Activated T-helper 1 cell treated with anti-CD3 and anti-CD28 coated beads, Interleukin-12 subunit alpha, Interleukin-12 subunit beta, Interleukin-2, Interleukin-4 antibody, amounts not matched to agents 30 ng/mL and 10 ng/mL and 1 ng/mL, durations not matched to agents 14 hours and 24 hours and 36 hours (primary cell): ENCODE results near the gene SPATA21. TPM values are rescaled to one million over a fixed set of nuclear protein-coding genes. Genes with fewer than 3 reads are reported as not detected.
A peak's percentile ranks its signal among the peaks of the same experiment; 100 is the strongest.

Source experiments
- DNase-seq: peaks from one replicate; pipeline ENCODE4 v3.0.0; 2021; ENCODE audit warnings: low spot score
- H3K27ac Mint-ChIP-seq: one replicate; pipeline ENCODE4 v1.8.0; 2021; ENCODE audit warnings: mild to moderate bottlenecking, mixed read lengths
- H3K27me3 Mint-ChIP-seq: one replicate; pipeline ENCODE4 v1.8.0; 2022; ENCODE audit warnings: mild to moderate bottlenecking, moderate library complexity, mixed read lengths; ENCODE audit not compliant: insufficient read depth
- H3K36me3 Mint-ChIP-seq: one replicate; pipeline ENCODE4 v1.8.0; 2021; ENCODE audit warnings: low read depth, mixed read lengths
- H3K4me1 Mint-ChIP-seq: one replicate; pipeline ENCODE4 v1.8.0; 2021; ENCODE audit warnings: low read depth, mixed read lengths
- H3K4me3 Mint-ChIP-seq: one replicate; pipeline ENCODE4 v1.8.0; 2021; ENCODE audit warnings: mild to moderate bottlenecking, moderate library complexity, mixed read lengths
- H3K9me3 Mint-ChIP-seq: one replicate; pipeline ENCODE4 v1.8.0; 2021; ENCODE audit warnings: mixed read lengths
- intact Hi-C: fragments of 100-400 bp; cut with micrococcal nuclease; formaldehyde crosslinking; loops from one replicate; pipeline ENCODE4 v1.15.1; 2024
- total RNA-seq: library from RNA; stranded (reverse); gene quantifications from 2 replicates; pipeline ENCODE4 v1.2.3, GENCODE V29; 2022

SPATA21 gene
- total RNA-seq, 1 donor from 2014 or later, result not detected

DNA sequence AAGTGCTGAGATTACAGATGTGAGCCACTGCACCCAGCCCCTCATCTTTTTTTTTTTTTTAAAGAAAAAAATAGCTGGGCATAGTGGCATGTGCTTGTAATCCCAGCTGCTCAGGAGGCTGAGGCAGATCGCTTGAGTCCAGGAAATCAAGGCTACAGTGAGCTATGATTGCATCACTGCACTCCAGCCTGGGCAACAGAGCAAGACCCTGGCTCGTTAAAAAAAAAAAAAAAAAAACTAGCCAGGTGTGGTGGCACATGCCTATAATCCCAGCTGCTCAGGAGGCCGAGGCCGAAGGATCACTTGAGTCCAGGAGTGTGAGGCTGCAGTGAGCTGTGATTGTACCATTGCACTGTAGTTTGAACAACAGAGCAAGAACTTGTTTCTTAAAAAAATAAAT lies 56.4 kb downstream of the SPATA21 start:
- Mint-ChIP-seq H3K27ac (no peak overlapping the region), H3K27me3 (no peaks in the 10 kb centered on the region), H3K9me3 (no peaks in the 10 kb centered on the region), H3K4me1 (peaks cover 33% of the 10 kb centered on the region), H3K4me3 (no peak overlapping the region), H3K36me3 (peaks cover 8% of the 10 kb centered on the region)
- intact Hi-C loops, result no loop called here
- DNase-seq, result no peak

DNA sequence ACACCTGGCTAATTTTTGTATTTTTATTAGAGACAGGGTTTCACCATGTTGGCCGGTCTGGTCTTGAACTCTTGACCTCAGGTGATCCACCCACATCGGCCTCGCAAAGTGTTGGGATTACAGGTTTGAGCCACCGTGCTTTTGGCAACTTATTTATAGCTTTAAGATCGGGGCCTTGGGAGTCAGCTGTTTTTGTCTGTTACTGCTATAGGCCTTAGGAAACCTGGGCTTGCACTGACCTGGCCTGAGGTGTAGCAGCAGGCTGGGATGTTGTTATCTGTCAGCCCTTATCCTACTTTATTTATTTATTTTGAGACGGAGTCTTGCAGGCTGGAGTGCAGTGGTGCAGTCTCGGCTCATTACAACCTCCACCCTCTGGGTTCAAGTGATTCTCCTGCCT lies 58.8 kb downstream of the SPATA21 start:
- peaks cover 32% of the 10 kb centered on the region for H3K4me1 Mint-ChIP-seq
- DNase-seq, result no peak
- H3K27me3 Mint-ChIP-seq, result no peaks in the 10 kb centered on the region
- intact Hi-C loops, result no loop called here
- no peak overlapping the region for H3K4me3 Mint-ChIP-seq
- H3K36me3 Mint-ChIP-seq, result peaks cover 15% of the 10 kb centered on the region
- no peaks in the 10 kb centered on the region for H3K9me3 Mint-ChIP-seq
- no peak overlapping the region for H3K27ac Mint-ChIP-seq

DNA sequence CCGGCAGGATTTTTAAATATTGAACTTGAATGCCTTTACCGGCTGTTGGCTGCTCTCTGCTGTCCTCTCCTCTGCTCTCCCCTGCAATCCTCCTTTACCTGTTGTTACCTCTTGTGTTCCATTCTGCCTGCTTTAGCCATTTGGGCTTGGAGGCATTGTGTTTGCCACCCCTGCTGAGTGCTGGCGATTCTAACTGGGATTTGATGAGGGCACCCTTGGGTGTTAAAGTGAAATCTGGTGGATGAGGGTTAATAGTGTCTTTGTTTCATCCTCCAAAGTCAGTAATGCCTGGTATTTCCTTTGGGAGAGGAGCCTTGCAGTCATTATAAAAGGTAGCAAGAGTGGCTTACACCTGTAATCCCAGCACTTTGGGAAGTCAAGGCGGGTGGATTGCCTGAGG lies 60.3 kb downstream of the SPATA21 start:
- H3K9me3 Mint-ChIP-seq, result no peaks in the 10 kb centered on the region
- H3K4me1 Mint-ChIP-seq, result peaks cover 44% of the 10 kb centered on the region
- H3K4me3 Mint-ChIP-seq, result no peak overlapping the region
- H3K27ac Mint-ChIP-seq, result peak overlapping the region; percentile 29
- no peaks in the 10 kb centered on the region for H3K27me3 Mint-ChIP-seq
- no peak for DNase-seq
- H3K36me3 Mint-ChIP-seq, result peaks cover 21% of the 10 kb centered on the region
- intact Hi-C loops, result no loop called here

DNA sequence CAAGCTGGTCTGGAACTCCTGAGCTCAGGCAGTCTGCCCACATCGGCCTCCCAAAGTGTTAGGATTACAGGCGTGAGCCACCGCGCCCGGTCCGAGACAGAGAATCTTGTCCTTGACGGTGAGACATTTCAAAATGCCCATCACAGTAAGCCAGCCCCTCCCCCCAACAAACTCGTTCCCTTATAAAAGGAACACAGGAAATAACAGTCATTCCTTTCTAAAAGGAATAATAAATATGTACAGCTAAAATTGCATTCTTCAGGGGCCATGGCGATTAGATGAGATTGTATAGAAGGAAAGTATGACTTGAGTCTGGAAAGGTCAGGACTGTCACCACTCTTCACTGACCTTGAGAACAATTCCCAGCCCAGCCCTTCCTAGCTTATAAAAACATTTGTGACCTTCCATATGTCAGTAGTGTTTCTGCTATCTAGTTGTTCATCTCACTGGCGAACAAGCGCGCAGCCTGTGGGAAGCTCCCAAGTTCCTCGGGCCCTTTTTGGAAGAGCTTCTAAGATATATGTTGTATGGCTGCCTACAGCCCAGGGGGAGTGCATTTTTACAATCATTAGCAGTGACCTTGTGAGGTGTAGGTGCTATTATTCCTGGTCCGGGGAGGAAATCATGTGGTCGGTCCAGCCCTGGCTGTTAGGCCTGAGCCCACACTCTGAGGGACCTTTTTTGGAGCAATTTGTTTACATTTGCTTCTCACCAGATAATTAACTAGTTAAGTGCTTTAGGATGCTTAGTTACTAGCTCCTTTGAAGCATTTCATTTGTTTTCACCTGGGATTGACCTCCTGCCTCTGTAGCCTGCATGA lies 61.5 kb downstream of the SPATA21 start:
- H3K4me3 Mint-ChIP-seq, result no peak overlapping the region
- intact Hi-C loops, result no loop called here
- peaks cover 24% of the 10 kb centered on the region for H3K36me3 Mint-ChIP-seq
- peaks cover 53% of the 10 kb centered on the region for H3K4me1 Mint-ChIP-seq
- H3K27me3 Mint-ChIP-seq, result no peaks in the 10 kb centered on the region
- DNase-seq, result no peak
- peak overlapping the region; percentile 16 for H3K27ac Mint-ChIP-seq
- H3K9me3 Mint-ChIP-seq, result no peaks in the 10 kb centered on the region

DNA sequence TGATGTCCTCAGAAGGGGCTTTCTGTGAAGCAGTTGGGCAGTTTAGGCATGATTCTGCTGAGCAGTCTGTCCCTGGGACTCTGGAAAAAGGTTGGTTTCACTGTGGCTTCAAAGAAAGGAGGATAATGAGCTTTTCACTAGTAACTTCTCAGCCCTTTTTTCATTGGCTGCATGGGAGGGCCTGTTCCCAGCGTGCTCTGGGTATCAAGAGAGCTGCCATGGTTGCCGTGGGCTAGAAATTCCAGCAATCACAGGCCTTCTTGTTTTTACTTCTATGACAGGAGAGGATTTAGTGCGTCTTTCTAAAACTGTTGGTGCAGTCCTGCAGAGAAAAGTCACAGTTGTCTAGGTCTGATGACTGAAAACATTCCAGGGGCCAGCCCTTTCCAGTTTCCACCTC lies 63.0 kb downstream of the SPATA21 start:
- H3K4me1 Mint-ChIP-seq, result peaks cover 60% of the 10 kb centered on the region
- no peaks in the 10 kb centered on the region for H3K27me3 Mint-ChIP-seq
- H3K9me3 Mint-ChIP-seq, result no peaks in the 10 kb centered on the region
- DNase-seq, result no peak
- peak overlapping the region; percentile 6 for H3K4me3 Mint-ChIP-seq
- H3K36me3 Mint-ChIP-seq, result peaks cover 25% of the 10 kb centered on the region
- intact Hi-C loops, result no loop called here
- peak overlapping the region; percentile 75 for H3K27ac Mint-ChIP-seq

DNA sequence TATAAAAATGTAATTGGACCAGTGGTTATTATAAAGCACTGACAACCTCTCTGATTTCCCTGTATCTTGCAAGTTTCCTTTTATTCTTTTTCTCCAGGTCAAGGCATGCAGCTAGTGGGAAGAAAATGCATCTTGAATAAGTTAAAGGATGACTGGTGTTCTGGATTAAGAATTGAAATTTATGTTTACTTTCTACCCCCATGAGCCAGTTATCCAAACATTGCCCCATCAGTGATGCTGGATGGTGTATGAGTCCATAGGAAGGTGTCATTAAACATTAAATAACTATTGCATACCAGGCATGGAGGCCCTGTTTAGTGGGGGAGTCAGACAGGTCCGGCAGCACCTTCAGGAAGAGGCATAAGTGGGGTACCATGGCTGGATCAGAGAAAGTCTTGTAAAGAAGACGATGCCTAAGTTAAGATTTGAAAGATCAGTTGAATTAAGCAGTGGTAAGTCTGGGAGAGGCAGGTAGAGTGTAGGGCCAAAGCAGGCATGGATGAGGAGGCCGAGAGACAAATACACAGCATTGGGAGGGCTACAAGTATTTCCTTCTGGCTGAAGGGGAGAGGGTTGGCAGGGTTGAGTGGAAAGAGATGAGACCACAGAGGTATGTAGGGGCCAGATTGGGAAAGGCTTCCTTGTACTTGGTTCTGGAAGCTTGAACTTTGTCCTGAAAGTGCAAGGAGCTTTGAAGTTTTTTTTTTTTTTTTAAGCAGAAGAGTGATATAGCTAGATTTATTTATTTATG lies 64.5 kb downstream of the SPATA21 start:
- Mint-ChIP-seq H3K9me3 (no peaks in the 10 kb centered on the region), H3K4me3 (peak overlapping the region; percentile 75), H3K27ac (peak overlapping the region; percentile 86), H3K4me1 (peaks cover 75% of the 10 kb centered on the region), H3K36me3 (peaks cover 28% of the 10 kb centered on the region), H3K27me3 (no peaks in the 10 kb centered on the region)
- intact Hi-C loops, result loop anchor here (2.0 kb wide), 1 partner anchor 14 kb away; no protein-coding TSS in a partner anchor
- DNase-seq, result no peak

DNA sequence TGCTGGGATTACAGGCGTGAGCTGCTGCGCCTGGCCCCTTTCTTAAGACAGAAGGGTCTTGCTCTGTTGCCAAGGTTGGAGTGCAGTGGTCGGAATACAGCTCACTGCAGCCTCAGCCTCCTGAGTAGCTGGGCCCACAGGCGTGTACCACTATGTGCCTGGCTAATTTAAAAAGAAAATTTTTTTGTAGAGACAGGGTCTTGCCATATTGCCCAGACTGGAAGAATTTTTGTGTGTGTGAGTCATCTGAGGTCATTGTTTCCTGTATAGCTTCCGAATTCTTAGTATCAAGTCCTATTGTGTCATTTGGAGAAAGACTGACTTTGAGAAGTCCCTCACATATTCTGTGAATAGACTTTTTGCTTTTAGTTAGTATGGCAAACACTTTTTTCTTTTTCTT lies 65.5 kb downstream of the SPATA21 start:
- H3K4me1 Mint-ChIP-seq, result peaks cover 72% of the 10 kb centered on the region
- no peaks in the 10 kb centered on the region for H3K27me3 Mint-ChIP-seq
- H3K36me3 Mint-ChIP-seq, result peaks cover 28% of the 10 kb centered on the region
- intact Hi-C loops, result loop anchor here (2.0 kb wide), 1 partner anchor 15 kb away; no protein-coding TSS in a partner anchor
- peak overlapping the region; percentile 75 for H3K4me3 Mint-ChIP-seq
- no peak for DNase-seq
- peak overlapping the region; percentile 86 for H3K27ac Mint-ChIP-seq
- H3K9me3 Mint-ChIP-seq, result no peaks in the 10 kb centered on the region

DNA sequence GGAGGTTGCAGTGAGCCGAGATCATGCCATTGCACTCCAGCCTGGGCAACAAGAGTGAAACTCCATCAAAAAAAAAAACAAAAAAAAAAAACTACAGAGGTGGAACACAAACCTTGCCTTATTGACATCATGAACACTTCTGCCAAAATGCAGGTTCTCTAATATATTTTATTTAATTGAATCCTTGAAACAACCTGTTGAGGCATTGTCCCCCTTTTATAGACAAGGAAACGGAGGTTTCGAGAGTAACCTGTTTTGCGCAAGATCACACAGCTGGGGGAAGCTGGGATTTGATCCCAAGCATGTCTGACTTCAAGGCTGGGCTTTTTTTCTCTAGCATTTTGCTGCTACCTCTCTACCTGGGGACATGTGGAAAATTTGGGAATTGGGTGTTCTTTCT lies 67.4 kb downstream of the SPATA21 start:
- Mint-ChIP-seq H3K27ac (no peak overlapping the region), H3K36me3 (peaks cover 21% of the 10 kb centered on the region), H3K4me1 (peaks cover 60% of the 10 kb centered on the region), H3K9me3 (no peaks in the 10 kb centered on the region), H3K27me3 (no peaks in the 10 kb centered on the region), H3K4me3 (peak overlapping the region; percentile 96)
- intact Hi-C loops, result loop anchor here (5.0 kb wide), 3 partner anchors 127 to 682 kb away; partner anchors contain the start of genes RNU1-1 and SDHB
- DNase-seq, result no peak

DNA sequence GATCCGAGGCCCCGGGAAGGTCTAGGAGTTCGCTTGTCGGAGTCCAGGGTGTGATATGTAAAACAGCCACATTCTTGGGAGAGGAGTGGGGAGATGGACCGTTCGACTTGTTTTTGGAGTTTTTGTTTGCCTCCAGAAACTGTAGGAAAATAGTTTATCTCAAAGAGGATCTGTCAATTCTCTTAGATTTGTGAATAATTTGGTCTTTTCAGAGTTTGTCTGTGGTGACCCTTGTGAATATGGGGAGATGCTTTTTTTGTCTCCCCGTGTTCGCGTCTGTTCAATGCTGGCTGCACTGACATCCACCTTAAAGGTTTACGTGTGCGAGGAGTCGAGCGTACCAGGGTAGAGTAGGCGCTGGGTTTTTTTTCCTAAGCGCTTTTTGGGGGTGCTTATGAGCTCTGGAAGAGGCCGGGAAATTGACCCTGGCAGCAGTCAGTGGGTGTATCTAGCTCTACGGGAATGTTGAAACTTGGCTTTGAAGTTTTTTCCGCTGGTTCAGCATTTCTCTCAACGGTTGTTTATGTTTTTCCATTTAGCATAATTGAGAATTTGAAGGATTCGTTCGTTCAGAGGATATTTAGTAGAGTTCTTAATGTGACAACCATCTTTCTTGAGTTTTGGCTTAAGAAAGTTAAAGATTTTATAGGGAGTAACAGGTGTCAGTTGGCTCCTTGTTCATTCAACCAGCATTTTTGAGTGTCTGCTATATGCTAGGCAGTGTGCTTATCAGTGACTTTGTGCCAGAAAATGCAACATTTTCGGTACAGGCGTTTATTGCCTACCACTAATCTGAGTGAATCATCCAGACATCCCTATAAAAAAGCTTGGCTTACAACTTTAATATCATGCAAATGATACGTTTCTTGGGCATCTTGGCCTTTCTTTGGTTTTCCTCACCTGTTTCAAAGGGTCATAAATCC lies 69.0 kb downstream of the SPATA21 start:
- Mint-ChIP-seq H3K9me3 (no peaks in the 10 kb centered on the region), H3K4me1 (peaks cover 52% of the 10 kb centered on the region), H3K27ac (peak overlapping the region; percentile 99), H3K36me3 (peaks cover 17% of the 10 kb centered on the region), H3K4me3 (peak overlapping the region; percentile 96), H3K27me3 (peaks cover under 1% of the 10 kb centered on the region)
- no peak for DNase-seq
- intact Hi-C loops, result loop anchor here (1.0 to 5.0 kb wide), 13 partner anchors 16 to 843 kb away; partner anchors contain the start of genes CASP9, CPLANE2, DDI2 and FBXO42

DNA sequence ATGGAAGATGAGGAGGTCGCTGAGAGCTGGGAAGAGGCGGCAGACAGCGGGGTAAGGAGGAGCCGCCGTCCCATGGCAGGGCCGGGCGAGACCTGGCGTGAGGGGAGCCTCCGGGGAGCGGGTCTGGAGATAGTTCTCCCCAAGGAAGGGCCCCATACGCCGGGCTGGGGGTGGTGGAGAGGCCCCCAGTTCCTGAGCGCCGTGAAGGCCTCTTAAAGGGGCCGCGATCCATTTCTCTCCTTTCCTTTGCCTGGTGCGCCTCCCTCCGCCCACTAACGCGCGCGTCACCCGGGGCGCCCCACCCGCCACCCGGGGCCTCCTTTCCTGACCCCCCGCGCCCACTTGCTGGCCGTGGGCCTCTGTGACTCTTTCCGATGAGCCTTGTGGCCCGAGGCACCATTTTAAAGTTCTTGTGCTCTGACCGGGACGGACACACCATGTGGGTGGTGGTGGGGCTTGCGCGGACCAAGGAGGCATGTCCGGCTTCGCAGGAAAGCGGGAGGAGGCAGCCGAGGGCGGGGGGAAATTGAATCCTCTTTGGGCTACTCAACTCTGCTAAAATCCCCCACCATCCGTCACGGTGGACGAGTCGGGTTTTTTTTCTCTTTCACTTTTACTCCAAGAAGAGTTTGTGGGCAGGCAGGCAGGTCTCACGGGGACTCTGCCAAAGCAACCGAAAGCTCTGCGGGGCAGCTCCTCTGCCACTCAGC lies 69.8 kb downstream of the SPATA21 start:
- Mint-ChIP-seq H3K27ac (peak overlapping the region; percentile 99), H3K4me1 (peaks cover 44% of the 10 kb centered on the region), H3K4me3 (peak overlapping the region; percentile 96), H3K36me3 (peaks cover 11% of the 10 kb centered on the region), H3K9me3 (no peaks in the 10 kb centered on the region), H3K27me3 (peaks cover 3% of the 10 kb centered on the region)
- intact Hi-C loops, result loop anchor here (1.0 to 5.0 kb wide), 13 partner anchors 15 to 843 kb away; partner anchors contain the start of genes CASP9, CPLANE2, DDI2 and FBXO42
- peak; percentile 83 for DNase-seq

DNA sequence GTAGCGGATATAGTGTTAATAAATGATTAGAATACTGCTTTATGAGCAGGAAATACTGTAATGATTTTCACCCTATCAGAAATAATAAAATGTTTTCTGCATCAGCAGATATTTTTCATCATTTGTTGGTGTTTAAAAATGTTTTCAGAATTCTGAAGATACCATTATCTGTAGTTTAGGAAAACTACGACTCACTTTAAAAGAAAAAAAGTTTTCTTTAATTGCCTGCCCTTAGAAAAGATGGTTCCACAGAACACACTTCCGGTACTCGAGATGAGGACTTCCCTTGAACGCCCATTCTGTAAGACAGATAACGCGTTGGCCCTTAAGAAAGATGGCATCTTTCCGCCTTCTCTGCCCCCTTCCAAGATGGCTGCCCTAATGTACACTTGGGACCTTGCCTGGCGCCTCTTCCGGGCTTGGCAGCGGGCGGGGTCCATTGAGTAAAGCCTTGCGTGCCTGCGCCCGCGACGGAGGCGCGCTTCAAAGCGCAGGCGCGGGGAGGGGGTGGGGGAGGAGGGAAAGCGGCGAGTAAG lies 70.4 kb downstream of the SPATA21 start, which contains the start of gene SZRD1:
TSS of gene SZRD1 (plus strand) at position 521 of the 536 bp plus-strand sequence. CDS start 16 bp downstream, outside the sequence.
- H3K4me1 Mint-ChIP-seq, result peaks cover 38% of the 10 kb centered on the region
- no peaks in the 10 kb centered on the region for H3K9me3 Mint-ChIP-seq
- DNase-seq, result peak; percentile 94
- peaks cover 3% of the 10 kb centered on the region for H3K27me3 Mint-ChIP-seq
- peak within 1 kb of the TSS; percentile 96 for H3K4me3 Mint-ChIP-seq
- H3K36me3 Mint-ChIP-seq, result peaks cover 7% of the 10 kb centered on the region
- peak within 1 kb of the TSS; percentile 99 for H3K27ac Mint-ChIP-seq
- intact Hi-C loops, result loop anchor here (1.0 to 5.0 kb wide), 13 partner anchors 14 to 842 kb away; partner anchors contain the start of genes CASP9, CPLANE2, DDI2 and FBXO42
